ENCODE measurements around the gene SLC29A1.

Gene SLC29A1

GRCh38 chr6:44177691-44178423, 45.5 kb upstream of the SLC29A1 start:
- Histone ChIP-seq H3K14ac (ENCODE audit: low read length) (no peak overlapping the region), H4K8ac (ENCODE audit: low read depth, low read length) (no peak overlapping the region), H3K4me2 (ENCODE audit: insufficient read depth, low read length, poor library complexity, severe bottlenecking) (peak overlapping the region; percentile 25), H3K36me3 (replicated peaks in 1 of 2; ENCODE audit: control insufficient read depth in 2 of 2, insufficient read depth in 2 of 2, low read length in 2 of 2) (no peaks in the 10 kb centered on the region), H3K9me3 (replicated peaks in 1 of 2; ENCODE audit: control insufficient read depth in 2 of 2, insufficient read depth in 1 of 2, low read depth in 1 of 2, low read length in 2 of 2) (no peaks in the 10 kb centered on the region), H3K79me1 (ENCODE audit: low read depth, low read length) (no peaks in the 10 kb centered on the region), H2BK12ac (ENCODE audit: low read length) (no peak overlapping the region), H3K27ac (replicated peaks; ENCODE audit: low read length) (no peak overlapping the region), H3K4ac (ENCODE audit: low read length) (no peak overlapping the region), H3K27me3 (ENCODE audit: control insufficient read depth in 3 of 3, insufficient read depth in 3 of 3, low read depth in 1 of 3, low read length in 3 of 3) (no peaks in the 10 kb centered on the region), H4K91ac (ENCODE audit: low read depth, low read length, poor library complexity) (no peak overlapping the region), H2AK5ac (ENCODE audit: low read depth, low read length) (peak overlapping the region; percentile 84), H3K4me3 (ENCODE audit: low read length in 2 of 2) (no peak overlapping the region), H3K18ac (ENCODE audit: low read length) (no peak overlapping the region), H3K4me1 (ENCODE audit: control insufficient read depth in 2 of 2, insufficient read depth in 1 of 2, low read depth in 1 of 2, low read length in 2 of 2) (peaks cover 0 to 10% of the 10 kb centered on the region in 2 donors), H2BK15ac (ENCODE audit: low read length) (peak overlapping the region; percentile 75), H3K9ac (ENCODE audit: low read depth, low read length, poor library complexity) (no peak overlapping the region), H2BK5ac (ENCODE audit: low read length) (no peak overlapping the region), H3K23ac (ENCODE audit: low read depth, low read length, poor library complexity) (no peak overlapping the region), H2BK120ac (ENCODE audit: low read depth, low read length) (no peak overlapping the region), H2AFZ (ENCODE audit: low read length) (no peak overlapping the region)
- WGBS, 2 donors (ENCODE audit: extremely low coverage in 2 of 2, insufficient read length in 2 of 2, insufficient replicate concordance in 1 of 2): no CpG with 5 or more reads among the region's 13 CpGs
- no peak for DNase-seq (ENCODE audit: low spot score)

- no peak overlapping the region for H3K4me2 ChIP-seq (ENCODE audit: insufficient read depth, low read length, poor library complexity, severe bottlenecking)
- H3K27me3 ChIP-seq (ENCODE audit: control insufficient read depth in 3 of 3, insufficient read depth in 3 of 3, low read depth in 1 of 3, low read length in 3 of 3): no peaks in the 10 kb centered on the region
- H3K4me1 ChIP-seq (ENCODE audit: control insufficient read depth in 2 of 2, insufficient read depth in 1 of 2, low read depth in 1 of 2, low read length in 2 of 2): peaks cover 0 to 9% of the 10 kb centered on the region in 2 donors
- no peaks in the 10 kb centered on the region for H3K36me3 ChIP-seq (replicated peaks in 1 of 2; ENCODE audit: control insufficient read depth in 2 of 2, insufficient read depth in 2 of 2, low read length in 2 of 2)
- no peak overlapping the region for H3K27ac ChIP-seq (replicated peaks; ENCODE audit: low read length)
- H3K9ac ChIP-seq (ENCODE audit: low read depth, low read length, poor library complexity): no peak overlapping the region
- no peak for DNase-seq (ENCODE audit: low spot score)
- H3K18ac ChIP-seq (ENCODE audit: low read length): no peak overlapping the region
- H3K4ac ChIP-seq (ENCODE audit: low read length): no peak overlapping the region
- H2AFZ ChIP-seq (ENCODE audit: low read length): no peak overlapping the region
- H3K14ac ChIP-seq (ENCODE audit: low read length): no peak overlapping the region
- no peak overlapping the region for H2BK12ac ChIP-seq (ENCODE audit: low read length)
- no peaks in the 10 kb centered on the region for H3K79me1 ChIP-seq (ENCODE audit: low read depth, low read length)
- no peak overlapping the region for H3K23ac ChIP-seq (ENCODE audit: low read depth, low read length, poor library complexity)
- H2BK120ac ChIP-seq (ENCODE audit: low read depth, low read length): no peak overlapping the region
- H3K9me3 ChIP-seq (replicated peaks in 1 of 2; ENCODE audit: control insufficient read depth in 2 of 2, insufficient read depth in 1 of 2, low read depth in 1 of 2, low read length in 2 of 2): no peaks in the 10 kb centered on the region
- H2BK5ac ChIP-seq (ENCODE audit: low read length): no peak overlapping the region
- H2BK15ac ChIP-seq (ENCODE audit: low read length): peak overlapping the region; percentile 67
- no peak overlapping the region for H4K8ac ChIP-seq (ENCODE audit: low read depth, low read length)
- H3K4me3 ChIP-seq (ENCODE audit: low read length in 2 of 2): no peak overlapping the region
- WGBS, 2 donors (ENCODE audit: extremely low coverage in 2 of 2, insufficient read length in 2 of 2, insufficient replicate concordance in 1 of 2): no CpG with 5 or more reads among the region's 9 CpGs
- H4K91ac ChIP-seq (ENCODE audit: low read depth, low read length, poor library complexity): no peak overlapping the region
- peak overlapping the region; percentile 84 for H2AK5ac ChIP-seq (ENCODE audit: low read depth, low read length)
These were observed 44.8 kb upstream of the SLC29A1 start for GRCh38 chr6:44178424-44179071.

DNA sequence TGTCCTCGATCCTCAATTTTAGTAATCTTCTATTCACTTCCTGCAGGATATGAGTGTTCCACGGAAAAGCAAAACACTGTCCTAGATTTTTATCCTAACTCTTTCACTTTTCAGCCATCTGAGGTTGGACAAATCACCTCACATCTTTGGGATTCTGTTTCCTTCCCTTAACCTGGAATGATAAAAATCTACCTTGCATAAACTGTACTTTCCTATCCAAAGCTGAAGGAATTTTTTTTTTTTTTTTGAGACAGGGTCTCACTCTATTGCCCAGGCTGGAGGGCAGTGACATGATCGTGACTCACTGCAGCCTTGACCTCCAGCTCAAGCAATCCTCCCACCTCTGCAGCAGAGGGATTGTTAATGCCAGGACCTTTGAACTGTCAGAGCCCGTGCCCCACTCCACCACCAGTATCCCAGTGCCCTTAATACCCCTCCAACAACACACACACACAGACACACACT, 44.3 kb upstream of the SLC29A1 start:
- Histone ChIP-seq H4K8ac (ENCODE audit: low read depth, low read length) (no peak overlapping the region), H3K23ac (ENCODE audit: low read depth, low read length, poor library complexity) (no peak overlapping the region), H2BK15ac (ENCODE audit: low read length) (no peak overlapping the region), H3K27ac (replicated peaks; ENCODE audit: low read length) (no peak overlapping the region), H3K79me1 (ENCODE audit: low read depth, low read length) (no peaks in the 10 kb centered on the region), H4K91ac (ENCODE audit: low read depth, low read length, poor library complexity) (no peak overlapping the region), H2BK12ac (ENCODE audit: low read length) (no peak overlapping the region), H3K9ac (ENCODE audit: low read depth, low read length, poor library complexity) (no peak overlapping the region), H3K4ac (ENCODE audit: low read length) (no peak overlapping the region), H3K4me2 (ENCODE audit: insufficient read depth, low read length, poor library complexity, severe bottlenecking) (no peak overlapping the region), H2AFZ (ENCODE audit: low read length) (no peak overlapping the region), H3K4me1 (ENCODE audit: control insufficient read depth in 2 of 2, insufficient read depth in 1 of 2, low read depth in 1 of 2, low read length in 2 of 2) (peaks cover 0 to 9% of the 10 kb centered on the region in 2 donors), H3K4me3 (ENCODE audit: low read length in 2 of 2) (no peak overlapping the region), H2AK5ac (ENCODE audit: low read depth, low read length) (peak overlapping the region; percentile 89), H3K36me3 (replicated peaks in 1 of 2; ENCODE audit: control insufficient read depth in 2 of 2, insufficient read depth in 2 of 2, low read length in 2 of 2) (no peaks in the 10 kb centered on the region), H3K18ac (ENCODE audit: low read length) (no peak overlapping the region), H3K27me3 (ENCODE audit: control insufficient read depth in 3 of 3, insufficient read depth in 3 of 3, low read depth in 1 of 3, low read length in 3 of 3) (no peaks in the 10 kb centered on the region), H3K9me3 (replicated peaks in 1 of 2; ENCODE audit: control insufficient read depth in 2 of 2, insufficient read depth in 1 of 2, low read depth in 1 of 2, low read length in 2 of 2) (no peaks in the 10 kb centered on the region), H2BK5ac (ENCODE audit: low read length) (no peak overlapping the region), H3K14ac (ENCODE audit: low read length) (no peak overlapping the region), H2BK120ac (ENCODE audit: low read depth, low read length) (no peak overlapping the region)
- DNase-seq (ENCODE audit: low spot score): no peak
- no CpG with 5 or more reads among the region's 4 CpGs for WGBS, 2 donors (ENCODE audit: extremely low coverage in 2 of 2, insufficient read length in 2 of 2, insufficient replicate concordance in 1 of 2)

GRCh38 chr6:44179648-44180047, 43.7 kb upstream of the SLC29A1 start:
- H2AK5ac ChIP-seq (ENCODE audit: low read depth, low read length): peak overlapping the region; percentile 89
- H3K79me1 ChIP-seq (ENCODE audit: low read depth, low read length): no peaks in the 10 kb centered on the region
- peaks cover 0 to 9% of the 10 kb centered on the region in 2 donors for H3K4me1 ChIP-seq (ENCODE audit: control insufficient read depth in 2 of 2, insufficient read depth in 1 of 2, low read depth in 1 of 2, low read length in 2 of 2)
- H3K4me2 ChIP-seq (ENCODE audit: insufficient read depth, low read length, poor library complexity, severe bottlenecking): no peak overlapping the region
- no peak overlapping the region for H4K8ac ChIP-seq (ENCODE audit: low read depth, low read length)
- H3K4me3 ChIP-seq (ENCODE audit: low read length in 2 of 2): no peak overlapping the region
- no peak overlapping the region for H4K91ac ChIP-seq (ENCODE audit: low read depth, low read length, poor library complexity)
- no peak for DNase-seq (ENCODE audit: low spot score)
- H3K18ac ChIP-seq (ENCODE audit: low read length): peak overlapping the region; percentile 7
- no peak overlapping the region for H3K23ac ChIP-seq (ENCODE audit: low read depth, low read length, poor library complexity)
- no CpG with 5 or more reads among the region's 7 CpGs for WGBS, 2 donors (ENCODE audit: extremely low coverage in 2 of 2, insufficient read length in 2 of 2, insufficient replicate concordance in 1 of 2)
- no peak overlapping the region for H3K14ac ChIP-seq (ENCODE audit: low read length)
- H3K4ac ChIP-seq (ENCODE audit: low read length): no peak overlapping the region
- H2BK5ac ChIP-seq (ENCODE audit: low read length): no peak overlapping the region
- no peaks in the 10 kb centered on the region for H3K27me3 ChIP-seq (ENCODE audit: control insufficient read depth in 3 of 3, insufficient read depth in 3 of 3, low read depth in 1 of 3, low read length in 3 of 3)
- peak overlapping the region; percentile 16 for H2BK120ac ChIP-seq (ENCODE audit: low read depth, low read length)
- H2AFZ ChIP-seq (ENCODE audit: low read length): no peak overlapping the region
- H3K27ac ChIP-seq (replicated peaks; ENCODE audit: low read length): no peak overlapping the region
- H3K9ac ChIP-seq (ENCODE audit: low read depth, low read length, poor library complexity): no peak overlapping the region
- no peaks in the 10 kb centered on the region for H3K9me3 ChIP-seq (replicated peaks in 1 of 2; ENCODE audit: control insufficient read depth in 2 of 2, insufficient read depth in 1 of 2, low read depth in 1 of 2, low read length in 2 of 2)
- no peaks in the 10 kb centered on the region for H3K36me3 ChIP-seq (replicated peaks in 1 of 2; ENCODE audit: control insufficient read depth in 2 of 2, insufficient read depth in 2 of 2, low read length in 2 of 2)
- H2BK15ac ChIP-seq (ENCODE audit: low read length): no peak overlapping the region
- H2BK12ac ChIP-seq (ENCODE audit: low read length): no peak overlapping the region

All from neuronal stem cell (in vitro differentiated cells).